ENCODE data around the gene CD163.
"Not testable (repeated sequence)": the region's sequence is repeated elsewhere in the genome, so short reads cannot be mapped to it uniquely, and the experiment has no call there.

The CD163 gene

GRCh38 chr12:7503686-7504415 is at the start of gene CD163:
TSS of gene CD163 (minus strand) at chr12:7503777. CDS start at chr12:7503690, 87 bp downstream.
- DNase-seq (ENCODE audit: low read depth in 3 of 3) = no peak

GRCh38 chr12:7542813-7543212 is 39.2 kb upstream of the CD163 start:
- DNase-seq (ENCODE audit: low read depth in 3 of 3) = no peak

- no peak for DNase-seq (ENCODE audit: low read depth in 3 of 3)
Measured at GRCh38 chr12:7542046-7542445, 38.5 kb upstream of the CD163 start.

- DNase-seq (ENCODE audit: low read depth in 3 of 3) = no peak
Measured at GRCh38 chr12:7514416-7514815, 10.8 kb upstream of the CD163 start.

- no peak for DNase-seq (ENCODE audit: low read depth in 3 of 3)
Measured at GRCh38 chr12:7512553-7512952, 9.0 kb upstream of the CD163 start.

- not testable (repeated sequence) for DNase-seq (ENCODE audit: low read depth in 3 of 3)
Measured at GRCh38 chr12:7509793-7510470, 6.4 kb upstream of the CD163 start.

- DNase-seq (ENCODE audit: low read depth in 3 of 3) = no peak
Measured at GRCh38 chr12:7502612-7503011, 965 bp downstream of the CD163 start.

GRCh38 chr12:7501031-7501588 is 2.5 kb downstream of the CD163 start:
- DNase-seq (ENCODE audit: low read depth in 3 of 3) = no peak

GRCh38 chr12:7499636-7500035 is 3.9 kb downstream of the CD163 start:
- no peak for DNase-seq (ENCODE audit: low read depth in 3 of 3)

- no peak for DNase-seq (ENCODE audit: low read depth in 3 of 3)
Measured at GRCh38 chr12:7498809-7499208, 4.8 kb downstream of the CD163 start.

- DNase-seq (ENCODE audit: low read depth in 3 of 3) = no peak
Measured at GRCh38 chr12:7497661-7498060, 5.9 kb downstream of the CD163 start.

- no peak for DNase-seq (ENCODE audit: low read depth in 3 of 3)
Measured at GRCh38 chr12:7496451-7496850, 7.1 kb downstream of the CD163 start.

- no peak for DNase-seq (ENCODE audit: low read depth in 3 of 3)
Measured at GRCh38 chr12:7495136-7495535, 8.4 kb downstream of the CD163 start.

GRCh38 chr12:7493006-7493405 is 10.6 kb downstream of the CD163 start:
- DNase-seq (ENCODE audit: low read depth in 3 of 3) = no peak

- DNase-seq (ENCODE audit: low read depth in 3 of 3) = no peak
Measured at GRCh38 chr12:7486512-7486911, 17.1 kb downstream of the CD163 start.

- no peak for DNase-seq (ENCODE audit: low read depth in 3 of 3)
Measured at GRCh38 chr12:7485095-7485494, 18.5 kb downstream of the CD163 start.

- no peak for DNase-seq (ENCODE audit: low read depth in 3 of 3)
Measured at GRCh38 chr12:7483343-7483742, 20.2 kb downstream of the CD163 start.

GRCh38 chr12:7479771-7480170 is 23.8 kb downstream of the CD163 start:
- DNase-seq (ENCODE audit: low read depth in 3 of 3) = no peak

- DNase-seq (ENCODE audit: low read depth in 3 of 3) = no peak
Measured at GRCh38 chr12:7472060-7472459, 31.5 kb downstream of the CD163 start.

- peak in 2 of 3 experiments; percentile 11 to 39 for DNase-seq (ENCODE audit: low read depth in 3 of 3)
Measured at GRCh38 chr12:7460375-7461259, 43.0 kb downstream of the CD163 start.

GRCh38 chr12:7459973-7460372 is 43.6 kb downstream of the CD163 start:
- DNase-seq (ENCODE audit: low read depth in 3 of 3) = no peak

GRCh38 chr12:7451756-7452155 is 51.8 kb downstream of the CD163 start:
- no peak for DNase-seq (ENCODE audit: low read depth in 3 of 3)

All from stimulated activated CD4-positive, alpha-beta T cell treated with anti-CD3 and anti-CD28 coated beads, TNF-alpha, amount 100 ng/mL, for 24 hours (primary cell).